ENCODE data around the gene AOPEP.
A peak's percentile ranks its signal among the peaks of the same experiment; 100 is the strongest.

The AOPEP gene

DNA sequence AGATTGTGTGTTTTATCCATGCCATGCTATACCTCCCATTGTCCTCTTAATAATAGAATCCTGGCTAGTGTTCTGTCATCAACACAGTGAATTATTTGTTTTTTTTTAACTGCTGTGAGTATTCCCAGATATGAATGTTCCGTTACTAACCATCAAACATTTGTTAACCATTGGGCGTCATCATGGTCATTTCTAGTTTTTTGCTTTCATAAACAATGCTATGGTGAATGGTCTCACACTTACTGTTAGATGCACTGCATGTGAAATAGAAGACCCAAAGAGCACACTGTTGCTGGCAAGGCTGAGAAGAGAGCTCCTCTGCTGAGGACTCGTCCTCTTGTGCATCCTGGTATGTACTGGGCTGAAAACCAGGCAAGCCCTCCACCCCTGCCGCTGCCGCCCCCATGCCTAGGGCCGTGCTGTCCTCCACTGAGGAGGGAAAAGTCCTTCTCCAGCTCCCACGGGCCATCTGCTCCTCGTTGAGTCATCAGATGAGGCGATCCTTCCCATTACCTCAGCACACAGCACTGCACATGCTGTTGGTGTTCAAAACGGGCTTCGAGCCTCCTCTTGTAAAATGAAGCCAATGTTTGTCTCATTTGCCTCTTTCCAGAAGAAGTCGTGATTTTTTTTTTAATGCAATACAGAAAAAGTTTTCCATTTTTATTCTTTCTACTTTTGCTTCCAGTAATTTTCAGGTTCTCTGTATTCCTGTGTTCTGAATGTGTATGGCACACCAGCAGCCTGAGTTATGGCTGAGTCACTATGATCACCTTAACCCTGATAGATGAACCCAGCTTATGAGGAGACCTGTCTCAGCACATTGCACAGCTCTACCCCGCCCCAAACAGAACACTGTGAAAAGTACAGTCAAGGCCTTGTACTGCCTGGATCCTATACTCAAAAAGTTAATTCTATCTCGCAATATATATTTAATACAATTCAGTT lies 219.0 kb downstream of the AOPEP start:
- H3K36me3 ChIP-seq (ENCODE audit: control insufficient read depth in 1 of 2, insufficient read depth in 2 of 2, low read length in 2 of 2) = no peaks in the 10 kb centered on the region
- H3K9me3 ChIP-seq (ENCODE audit: control insufficient read depth in 1 of 2, low read length in 2 of 2) = no peaks in the 10 kb centered on the region
- H3K4me1 ChIP-seq (ENCODE audit: control insufficient read depth in 1 of 2, insufficient read depth in 2 of 2, low read length in 2 of 2) = peaks cover 0 to 5% of the 10 kb centered on the region in 2 donors
- H3K4me3 ChIP-seq (ENCODE audit: low read depth in 1 of 2, low read length in 2 of 2) = no peak overlapping the region
- peak overlapping the region; percentile 32 for H3K27ac ChIP-seq (ENCODE audit: low read length)
- H3K27me3 ChIP-seq (ENCODE audit: low read depth, low read length) = no peaks in the 10 kb centered on the region

DNA sequence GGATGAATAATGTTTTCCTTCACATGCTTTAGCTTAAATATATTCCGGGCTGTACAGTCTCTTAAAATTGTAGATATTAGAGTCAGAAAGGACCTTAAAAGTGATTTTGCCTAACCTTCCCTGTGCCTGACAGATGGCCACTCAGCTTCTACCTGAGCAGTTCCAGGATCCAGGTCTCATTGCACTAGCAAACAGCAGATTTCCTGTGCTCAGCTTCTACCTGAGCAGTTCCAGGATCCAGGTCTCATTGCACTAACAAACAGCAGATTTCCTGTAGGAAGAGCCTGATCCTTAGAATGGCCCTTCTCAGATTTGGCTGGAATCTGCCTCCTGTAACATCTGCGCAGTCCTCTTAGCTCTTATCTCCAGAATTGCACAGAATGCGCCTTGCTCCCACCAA lies 219.8 kb downstream of the AOPEP start:
- peaks cover 0 to 4% of the 10 kb centered on the region in 2 donors for H3K4me1 ChIP-seq (ENCODE audit: control insufficient read depth in 1 of 2, insufficient read depth in 2 of 2, low read length in 2 of 2)
- peak overlapping the region; percentile 20 for H3K27ac ChIP-seq (ENCODE audit: low read length)
- no peaks in the 10 kb centered on the region for H3K27me3 ChIP-seq (ENCODE audit: low read depth, low read length)
- H3K9me3 ChIP-seq (ENCODE audit: control insufficient read depth in 1 of 2, low read length in 2 of 2) = no peaks in the 10 kb centered on the region
- no peak overlapping the region for H3K4me3 ChIP-seq (ENCODE audit: low read depth in 1 of 2, low read length in 2 of 2)
- H3K36me3 ChIP-seq (ENCODE audit: control insufficient read depth in 1 of 2, insufficient read depth in 2 of 2, low read length in 2 of 2) = no peaks in the 10 kb centered on the region

DNA sequence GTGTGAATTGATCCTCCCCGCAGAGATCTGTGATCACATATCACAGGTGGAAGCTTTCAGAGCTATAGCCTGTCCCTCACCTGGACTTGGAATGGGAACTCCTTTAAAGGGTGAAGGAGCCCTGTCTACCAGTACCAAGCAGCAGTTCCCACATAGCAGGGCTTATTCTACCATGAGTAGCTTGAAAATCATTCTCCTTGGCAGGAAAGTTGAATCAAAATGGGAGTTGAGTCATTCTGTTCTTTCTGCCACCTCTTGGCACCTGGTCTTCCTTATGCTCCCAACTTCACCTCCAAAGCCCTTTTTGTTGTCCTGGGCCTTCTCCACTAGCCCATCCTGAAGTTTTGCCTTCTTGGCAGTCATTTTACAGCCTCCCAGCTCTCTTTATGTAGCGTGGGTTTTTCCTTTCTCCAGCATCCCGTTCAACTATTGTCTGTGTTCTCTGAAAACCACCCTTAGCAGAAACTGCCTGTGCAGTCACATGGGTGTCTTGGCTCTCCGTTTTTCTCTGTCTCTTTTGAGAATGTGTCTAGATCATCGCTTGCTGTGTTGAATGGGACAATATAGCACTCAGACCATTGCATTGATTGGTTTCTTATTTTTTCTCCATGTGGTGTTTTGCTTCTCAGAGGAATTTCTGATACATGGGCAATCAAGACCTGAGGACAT lies 222.2 kb downstream of the AOPEP start:
- Histone ChIP-seq H3K4me3 (ENCODE audit: low read depth in 1 of 2, low read length in 2 of 2) (no peak overlapping the region), H3K4me1 (ENCODE audit: control insufficient read depth in 1 of 2, insufficient read depth in 2 of 2, low read length in 2 of 2) (peaks cover 8 to 16% of the 10 kb centered on the region in 2 donors), H3K36me3 (ENCODE audit: control insufficient read depth in 1 of 2, insufficient read depth in 2 of 2, low read length in 2 of 2) (no peaks in the 10 kb centered on the region), H3K27ac (ENCODE audit: low read length) (no peak overlapping the region), H3K27me3 (ENCODE audit: low read depth, low read length) (no peaks in the 10 kb centered on the region), H3K9me3 (ENCODE audit: control insufficient read depth in 1 of 2, low read length in 2 of 2) (no peaks in the 10 kb centered on the region)

DNA sequence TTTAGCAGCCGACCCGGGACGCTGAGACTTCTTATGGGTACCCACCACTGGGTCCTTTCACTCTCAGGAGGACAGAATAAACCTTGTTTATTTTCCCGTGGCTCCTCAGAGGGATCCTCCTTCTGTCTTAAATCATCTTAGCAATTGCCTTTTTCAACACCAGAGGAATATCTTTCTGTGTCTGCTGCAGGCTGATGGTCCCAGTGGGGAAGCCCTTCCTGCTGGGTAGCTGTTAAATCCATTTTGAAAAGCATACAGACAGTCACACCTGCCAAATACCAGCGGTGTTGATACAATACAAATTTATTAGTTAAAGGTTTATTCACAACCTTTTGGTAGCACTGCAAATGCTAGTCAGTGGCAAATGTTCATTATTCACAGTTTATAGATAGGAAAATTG lies 222.9 kb downstream of the AOPEP start:
- Histone ChIP-seq H3K27me3 (ENCODE audit: low read depth, low read length) (no peaks in the 10 kb centered on the region), H3K36me3 (ENCODE audit: control insufficient read depth in 1 of 2, insufficient read depth in 2 of 2, low read length in 2 of 2) (no peaks in the 10 kb centered on the region), H3K9me3 (ENCODE audit: control insufficient read depth in 1 of 2, low read length in 2 of 2) (no peaks in the 10 kb centered on the region), H3K4me3 (ENCODE audit: low read depth in 1 of 2, low read length in 2 of 2) (no peak overlapping the region), H3K27ac (ENCODE audit: low read length) (no peak overlapping the region), H3K4me1 (ENCODE audit: control insufficient read depth in 1 of 2, insufficient read depth in 2 of 2, low read length in 2 of 2) (peaks cover 8 to 16% of the 10 kb centered on the region in 2 donors)

DNA sequence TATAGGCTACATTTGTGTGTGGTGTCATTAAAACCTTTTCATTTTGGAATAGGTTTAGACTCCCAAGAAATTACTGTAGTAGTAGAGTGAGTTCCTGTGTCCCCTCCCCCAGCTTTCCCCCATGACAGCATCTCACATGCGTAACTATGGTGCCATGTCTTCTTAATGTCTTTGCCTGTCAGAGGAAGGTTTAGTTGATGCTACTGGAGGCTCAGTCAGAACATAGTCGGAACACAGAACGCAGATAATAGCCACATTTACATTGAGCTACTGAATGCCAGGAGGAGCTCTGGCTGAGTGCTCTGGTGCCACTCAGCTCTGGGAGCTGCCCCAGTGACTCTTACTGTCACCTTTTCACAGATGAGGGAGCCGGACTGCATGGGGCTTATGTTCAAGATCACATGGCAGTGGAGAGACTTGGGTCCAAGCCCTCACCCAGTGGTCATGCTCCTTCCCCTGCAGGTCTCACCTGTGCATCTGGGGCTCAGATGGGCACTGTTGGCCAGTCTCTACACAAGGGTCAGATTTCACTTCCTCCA lies 223.6 kb downstream of the AOPEP start:
- H3K27me3 ChIP-seq (ENCODE audit: low read depth, low read length) = no peaks in the 10 kb centered on the region
- H3K9me3 ChIP-seq (ENCODE audit: control insufficient read depth in 1 of 2, low read length in 2 of 2) = no peaks in the 10 kb centered on the region
- no peak overlapping the region for H3K27ac ChIP-seq (ENCODE audit: low read length)
- peaks cover 8 to 16% of the 10 kb centered on the region in 2 donors for H3K4me1 ChIP-seq (ENCODE audit: control insufficient read depth in 1 of 2, insufficient read depth in 2 of 2, low read length in 2 of 2)
- no peak overlapping the region for H3K4me3 ChIP-seq (ENCODE audit: low read depth in 1 of 2, low read length in 2 of 2)
- H3K36me3 ChIP-seq (ENCODE audit: control insufficient read depth in 1 of 2, insufficient read depth in 2 of 2, low read length in 2 of 2) = no peaks in the 10 kb centered on the region

DNA sequence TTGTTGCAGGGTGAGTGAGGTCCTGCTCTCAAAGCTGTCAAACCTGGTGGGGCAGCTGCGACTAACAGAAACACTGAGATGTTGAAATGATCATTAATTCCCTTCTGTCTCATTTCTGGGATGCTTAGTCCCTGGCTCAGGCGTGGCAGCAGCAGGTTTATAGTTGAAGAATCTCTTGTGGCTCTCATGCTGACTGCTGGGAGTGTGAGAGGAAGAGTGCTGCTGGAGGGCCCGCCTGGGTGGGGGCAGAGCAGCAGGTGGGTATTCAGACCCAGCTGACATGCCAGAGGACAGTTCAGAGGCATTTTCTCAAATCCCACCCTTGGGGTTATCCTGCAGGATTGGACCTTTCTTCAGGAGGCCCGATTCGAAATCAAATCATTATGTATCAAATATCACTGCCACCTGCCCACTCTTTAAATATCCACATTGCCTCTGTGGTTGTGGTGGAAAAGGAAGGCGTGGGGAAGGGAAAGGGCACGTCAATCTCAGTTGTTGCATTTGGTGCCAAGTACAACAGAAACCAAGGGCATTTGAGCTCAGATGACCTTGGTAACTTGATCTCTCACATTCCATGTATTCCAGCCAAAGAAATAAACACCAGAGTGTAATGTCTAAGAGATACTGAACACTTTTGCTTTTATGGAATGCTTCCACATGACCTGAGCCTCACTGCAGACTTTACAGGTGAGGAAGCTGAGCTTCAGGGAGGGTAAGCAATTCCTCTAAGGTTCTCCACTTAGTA lies 224.3 kb downstream of the AOPEP start:
- Histone ChIP-seq H3K4me1 (ENCODE audit: control insufficient read depth in 1 of 2, insufficient read depth in 2 of 2, low read length in 2 of 2) (peaks cover 8 to 16% of the 10 kb centered on the region in 2 donors), H3K9me3 (ENCODE audit: control insufficient read depth in 1 of 2, low read length in 2 of 2) (no peaks in the 10 kb centered on the region), H3K27ac (ENCODE audit: low read length) (no peak overlapping the region), H3K36me3 (ENCODE audit: control insufficient read depth in 1 of 2, insufficient read depth in 2 of 2, low read length in 2 of 2) (no peaks in the 10 kb centered on the region), H3K27me3 (ENCODE audit: low read depth, low read length) (no peaks in the 10 kb centered on the region), H3K4me3 (ENCODE audit: low read depth in 1 of 2, low read length in 2 of 2) (no peak overlapping the region)

DNA sequence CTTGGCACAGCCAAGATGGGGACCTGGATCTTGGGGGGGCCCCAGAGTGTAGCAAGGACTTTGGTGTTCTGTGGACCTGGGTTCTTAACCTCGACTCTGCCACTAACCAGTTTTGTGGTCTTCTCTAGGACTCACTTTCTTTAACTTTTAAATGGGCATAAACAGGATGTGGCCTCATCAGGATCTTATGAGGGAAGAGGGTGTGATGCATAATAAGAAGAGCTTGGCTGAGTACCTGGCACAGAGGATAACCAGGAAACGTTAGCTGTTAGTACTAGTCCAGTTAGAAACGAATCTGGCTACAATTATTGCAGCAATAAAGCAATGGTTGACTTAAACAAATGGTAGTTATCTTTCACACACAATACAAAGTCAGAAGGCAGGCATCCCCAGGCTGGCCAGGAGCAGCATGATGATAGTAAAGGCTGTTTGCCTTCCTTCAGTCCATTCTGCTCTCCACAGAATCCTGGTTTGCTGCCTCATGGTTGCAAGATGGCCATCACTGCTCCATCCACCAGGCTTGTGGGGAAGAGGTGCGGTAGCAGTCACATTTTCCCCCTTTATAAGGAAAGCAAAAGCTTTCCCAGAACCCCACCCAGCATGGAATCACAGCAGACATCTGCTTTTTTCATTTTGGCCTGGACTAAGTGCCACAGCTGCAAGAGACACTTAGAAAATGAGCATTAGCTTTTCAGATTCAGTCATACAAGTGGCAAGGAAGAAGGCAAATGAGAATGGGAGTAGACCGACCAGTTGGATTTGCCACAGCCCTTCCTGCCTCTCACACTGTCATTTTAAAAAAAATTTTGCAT lies 225.0 kb downstream of the AOPEP start:
- Histone ChIP-seq H3K27me3 (ENCODE audit: low read depth, low read length) (no peaks in the 10 kb centered on the region), H3K36me3 (ENCODE audit: control insufficient read depth in 1 of 2, insufficient read depth in 2 of 2, low read length in 2 of 2) (peaks cover 0 to 7% of the 10 kb centered on the region in 2 donors), H3K27ac (ENCODE audit: low read length) (peak overlapping the region; percentile 64), H3K4me3 (ENCODE audit: low read depth in 1 of 2, low read length in 2 of 2) (no peak overlapping the region), H3K9me3 (ENCODE audit: control insufficient read depth in 1 of 2, low read length in 2 of 2) (no peaks in the 10 kb centered on the region), H3K4me1 (ENCODE audit: control insufficient read depth in 1 of 2, insufficient read depth in 2 of 2, low read length in 2 of 2) (peaks cover 8 to 16% of the 10 kb centered on the region in 2 donors)

DNA sequence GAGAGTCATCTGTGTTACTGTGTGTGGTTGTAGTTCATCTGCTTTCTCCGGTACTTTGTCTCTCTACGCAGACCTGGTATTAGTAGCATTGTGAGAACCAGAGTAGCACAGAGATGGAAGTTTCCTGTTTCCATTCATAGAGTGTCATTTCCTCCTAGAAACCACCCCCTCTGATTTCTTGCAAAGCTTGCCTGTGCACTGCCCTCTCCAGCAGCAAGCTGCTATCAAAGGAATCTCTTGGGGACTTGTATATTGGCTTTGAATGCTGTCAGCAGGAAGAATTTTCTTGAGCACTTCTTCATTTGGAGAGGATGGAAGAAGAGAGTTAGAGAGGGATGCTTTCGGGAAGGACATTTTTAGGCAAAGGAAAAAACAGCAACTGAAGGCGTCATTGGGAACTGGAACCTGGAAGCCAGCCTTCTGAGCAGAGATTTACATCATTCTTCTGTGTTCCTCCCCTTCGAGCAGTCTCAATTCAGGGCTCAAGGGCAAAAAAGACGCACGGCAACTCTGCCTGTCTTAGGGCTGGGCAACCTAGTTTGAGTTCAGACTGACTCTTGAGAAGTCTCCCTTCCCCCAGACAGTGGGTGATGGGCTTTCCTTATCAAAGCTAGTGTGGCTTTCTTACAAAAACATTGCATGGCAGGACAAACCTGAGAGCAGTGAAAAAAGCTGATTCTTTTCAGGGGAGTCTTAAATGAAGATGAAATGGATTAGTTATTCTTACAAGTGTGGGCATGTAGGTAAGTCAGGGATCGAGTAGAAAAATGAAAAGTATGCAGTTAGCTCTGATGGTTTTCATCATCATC lies 226.3 kb downstream of the AOPEP start:
- Histone ChIP-seq H3K4me3 (ENCODE audit: low read depth in 1 of 2, low read length in 2 of 2) (no peak overlapping the region), H3K27me3 (ENCODE audit: low read depth, low read length) (no peaks in the 10 kb centered on the region), H3K27ac (ENCODE audit: low read length) (peak overlapping the region; percentile 64), H3K9me3 (ENCODE audit: control insufficient read depth in 1 of 2, low read length in 2 of 2) (no peaks in the 10 kb centered on the region), H3K4me1 (ENCODE audit: control insufficient read depth in 1 of 2, insufficient read depth in 2 of 2, low read length in 2 of 2) (peaks cover 8 to 16% of the 10 kb centered on the region in 2 donors), H3K36me3 (ENCODE audit: control insufficient read depth in 1 of 2, insufficient read depth in 2 of 2, low read length in 2 of 2) (peaks cover 0 to 9% of the 10 kb centered on the region in 2 donors)

DNA sequence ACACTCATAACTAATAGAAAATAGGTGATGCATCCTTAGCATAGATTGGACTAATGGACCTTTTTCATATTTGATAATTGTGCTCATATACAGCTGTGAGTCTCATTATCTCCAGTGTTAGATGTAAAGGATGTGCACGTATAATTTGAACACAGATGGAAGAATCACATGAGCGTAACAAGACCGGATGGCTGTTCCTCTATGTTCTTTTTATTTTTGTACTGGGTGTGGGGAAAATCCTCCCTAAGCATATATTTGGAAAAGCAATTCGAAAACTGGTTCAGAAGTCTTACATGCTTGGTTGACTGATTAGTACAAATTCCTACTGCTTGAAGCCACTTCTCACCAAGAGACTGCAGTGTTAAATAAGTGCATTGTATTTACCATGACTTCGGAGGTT lies 230.2 kb downstream of the AOPEP start:
- no peak overlapping the region for H3K27ac ChIP-seq (ENCODE audit: low read length)
- H3K4me3 ChIP-seq (ENCODE audit: low read depth in 1 of 2, low read length in 2 of 2) = no peak overlapping the region
- peaks cover 0 to 9% of the 10 kb centered on the region in 2 donors for H3K36me3 ChIP-seq (ENCODE audit: control insufficient read depth in 1 of 2, insufficient read depth in 2 of 2, low read length in 2 of 2)
- H3K27me3 ChIP-seq (ENCODE audit: low read depth, low read length) = no peaks in the 10 kb centered on the region
- H3K4me1 ChIP-seq (ENCODE audit: control insufficient read depth in 1 of 2, insufficient read depth in 2 of 2, low read length in 2 of 2) = peaks cover 8 to 12% of the 10 kb centered on the region in 2 donors
- H3K9me3 ChIP-seq (ENCODE audit: control insufficient read depth in 1 of 2, low read length in 2 of 2) = no peaks in the 10 kb centered on the region

DNA sequence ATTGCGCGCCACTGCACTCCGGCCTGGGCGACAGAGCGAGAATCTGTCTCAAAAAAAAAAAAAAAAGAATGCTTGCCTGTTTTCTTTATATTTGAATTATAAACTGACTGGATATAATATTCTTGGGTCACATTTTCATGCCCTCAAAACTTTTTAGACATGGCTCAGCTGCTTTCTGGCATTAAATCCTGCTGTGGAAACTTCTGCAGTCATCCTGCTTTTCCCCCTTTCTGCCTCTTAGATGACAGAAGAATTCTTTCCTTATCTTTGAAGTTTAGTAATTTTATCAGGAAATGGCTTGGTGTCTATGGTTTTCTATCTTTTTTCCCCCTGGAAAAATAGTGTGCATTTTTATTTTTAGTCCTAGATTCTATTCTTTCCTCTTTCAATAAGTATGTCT lies 234.5 kb downstream of the AOPEP start:
- peaks cover 0 to 7% of the 10 kb centered on the region in 2 donors for H3K36me3 ChIP-seq (ENCODE audit: control insufficient read depth in 1 of 2, insufficient read depth in 2 of 2, low read length in 2 of 2)
- no peaks in the 10 kb centered on the region for H3K9me3 ChIP-seq (ENCODE audit: control insufficient read depth in 1 of 2, low read length in 2 of 2)
- no peak overlapping the region for H3K4me3 ChIP-seq (ENCODE audit: low read depth in 1 of 2, low read length in 2 of 2)
- H3K4me1 ChIP-seq (ENCODE audit: control insufficient read depth in 1 of 2, insufficient read depth in 2 of 2, low read length in 2 of 2) = no peaks in the 10 kb centered on the region
- H3K27ac ChIP-seq (ENCODE audit: low read length) = no peak overlapping the region
- H3K27me3 ChIP-seq (ENCODE audit: low read depth, low read length) = no peaks in the 10 kb centered on the region
